Measurements from ENCODE around the gene PPP1R17. TPM values are rescaled to one million over a fixed set of nuclear protein-coding genes. Genes with fewer than 3 reads are reported as not detected.
A peak's percentile ranks its signal among the peaks of the same experiment; 100 is the strongest.

Gene PPP1R17
- total and polyA plus RNA-seq, 2 donors (not counting 1 experiment from before 2014, with no cell fraction given), result 0.20 TPM; not detected in 1

GRCh38 chr7:31695859-31696614 is 9.0 kb downstream of the PPP1R17 start:
- H3K4me3 Mint-ChIP-seq, result no peak overlapping the region

More at GRCh38 chr7:31695859-31696614, 9.0 kb downstream of the PPP1R17 start:
- no peaks in the 10 kb centered on the region for H3K4me1 ChIP-seq (ENCODE audit: control insufficient read depth in 2 of 2, insufficient read depth in 2 of 2, low read length in 2 of 2)
- DNase-seq (peak; percentile 6), ATAC-seq (ENCODE audit: low read depth) (peak; percentile 57)
- no peak overlapping the region for H3K9ac ChIP-seq (ENCODE audit: low read length)
- H3K9me3 Mint-ChIP-seq (ENCODE audit: insufficient read depth), result no peaks in the 10 kb centered on the region
- no peaks in the 10 kb centered on the region for H4K20me1 ChIP-seq (ENCODE audit: control insufficient read depth, insufficient read depth, low read length, poor library complexity, severe bottlenecking)
- no peaks in the 10 kb centered on the region for H3K27me3 Mint-ChIP-seq
- H3K27ac ChIP-seq (ENCODE audit: low read length in 2 of 2), result no peak overlapping the region
- CTCF ChIA-PET, result interaction anchor here (1.1 kb wide), 1 partner anchor 253 kb away, joined by 4 read pairs; no protein-coding TSS in a partner anchor
- TF ChIP-seq EZH2 (IDR thresholded peaks at IDR 0.05; ENCODE audit: borderline replicate concordance, insufficient read depth, low read depth, low read length, poor library complexity, severe bottlenecking) (no peak), CTCF (IDR thresholded peaks at IDR 0.05) (no peak)
- H3K27me3 ChIP-seq (replicated peaks in 1 of 4; ENCODE audit: control extremely low read depth in 1 of 4, control insufficient read depth in 3 of 4, insufficient read depth in 4 of 4, low read length in 3 of 4), result no peaks in the 10 kb centered on the region
- no peaks in the 10 kb centered on the region for H3K79me2 ChIP-seq (ENCODE audit: control insufficient read depth, insufficient read depth, low read length)
- POLR2A ChIA-PET, result no interaction called here
- peak overlapping the region; percentile 54 for H3K27ac Mint-ChIP-seq
- no peak overlapping the region for H2AFZ ChIP-seq (ENCODE audit: insufficient read depth, low read depth, low read length, poor library complexity, severe bottlenecking)
- no peak overlapping the region for H3K4me2 ChIP-seq (replicated peaks; ENCODE audit: low read depth, low read length, poor library complexity, severe bottlenecking)
- no peaks in the 10 kb centered on the region for H3K36me3 ChIP-seq (replicated peaks in 1 of 2; ENCODE audit: control extremely low read depth in 1 of 2, control insufficient read depth in 1 of 2, extremely low read depth in 1 of 2, insufficient read depth in 2 of 2, low read length in 1 of 2)
- no peak overlapping the region for H3K4me3 ChIP-seq (ENCODE audit: control extremely low read depth in 1 of 5, extremely low read depth in 1 of 5, insufficient read depth in 1 of 5, low read depth in 2 of 5, low read length in 4 of 5)
- no peaks in the 10 kb centered on the region for H3K9me3 ChIP-seq (ENCODE audit: control extremely low read depth in 1 of 3, control insufficient read depth in 2 of 3, insufficient read depth in 1 of 3, low read length in 2 of 3)
- intact Hi-C loops (cut with micrococcal nuclease), result no loop called here
- peaks cover 6% of the 10 kb centered on the region for H3K4me1 Mint-ChIP-seq
- WGBS (ENCODE audit: insufficient coverage), result 72% methylated on average over 5 of the region's 6 CpGs

Measured in B cell (primary cell).